Fibroblast of the aortic adventitia (primary cell): ENCODE results near the gene PAFAH1B1. TPM values are rescaled to one million over a fixed set of nuclear protein-coding genes. Genes with fewer than 3 reads are reported as not detected.
A peak's percentile ranks its signal among the peaks of the same experiment; 100 is the strongest.
"Not testable (repeated sequence)": the region's sequence is repeated elsewhere in the genome, so short reads cannot be mapped to it uniquely, and the experiment has no call there.

ENCODE experiments used
- DNase-seq: peaks from one replicate; pipeline ENCODE4 v3.0.0-alpha.2; 2010; ENCODE audit warnings: low read depth
- H3K4me3 ChIP-seq: 2 replicates; pipeline ENCODE4 v1.5.1; 2011; ENCODE audit warnings: low read depth, mild to moderate bottlenecking, control low read depth, low read length, moderate library complexity
- CTCF ChIP-seq: IDR thresholded peaks from 2 replicates; pipeline ENCODE4 v1.5.1; 2011; ENCODE audit warnings: mild to moderate bottlenecking, low read length, control low read depth, inconsistent platforms; ENCODE audit not compliant: insufficient read depth
- total RNA-seq: library from RNA; depleted of rRNA; stranded (reverse); fragments of >200 nt; gene quantifications from 2 replicates; pipeline ENCODE4 v1.2.3, GENCODE V29; 2012; ENCODE audit warnings: low replicate concordance

The PAFAH1B1 gene
- total RNA-seq, 1 donor = 131 TPM

DNA sequence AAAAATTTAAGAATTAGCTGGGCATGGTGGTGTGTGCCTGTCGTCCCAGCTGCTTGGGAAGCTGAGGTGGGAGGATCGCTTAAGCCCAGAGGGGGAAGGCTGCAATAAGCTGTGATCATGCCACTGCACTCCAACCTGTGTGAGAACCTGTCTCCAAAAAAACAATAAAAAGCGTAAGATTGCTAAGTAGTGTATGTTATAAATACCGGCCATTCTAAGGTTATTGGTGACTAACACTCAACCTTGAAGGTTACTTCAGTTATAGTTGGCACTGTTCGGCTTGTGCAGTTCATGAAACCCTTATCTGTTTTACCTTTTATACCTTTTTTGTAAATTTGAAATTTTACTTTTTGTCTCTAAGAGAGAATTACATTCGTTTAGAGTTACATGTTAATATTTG lies 44.0 kb downstream of the PAFAH1B1 start:
- TF ChIP-seq CTCF = no peak
- DNase-seq = no peak
- H3K4me3 ChIP-seq = no peak overlapping the region

GRCh38 chr17:2644971-2645370 lies 51.5 kb downstream of the PAFAH1B1 start:
- H3K4me3 ChIP-seq = no peak overlapping the region
- no peak for DNase-seq
- no peak for TF ChIP-seq CTCF

GRCh38 chr17:2647957-2648356 lies 54.5 kb downstream of the PAFAH1B1 start:
- no peak for TF ChIP-seq CTCF
- H3K4me3 ChIP-seq = no peak overlapping the region
- DNase-seq = no peak

- TF ChIP-seq CTCF = no peak
- no peak overlapping the region for H3K4me3 ChIP-seq
- DNase-seq = no peak
Observed at GRCh38 chr17:2649191-2649590, 55.7 kb downstream of the PAFAH1B1 start.

DNA sequence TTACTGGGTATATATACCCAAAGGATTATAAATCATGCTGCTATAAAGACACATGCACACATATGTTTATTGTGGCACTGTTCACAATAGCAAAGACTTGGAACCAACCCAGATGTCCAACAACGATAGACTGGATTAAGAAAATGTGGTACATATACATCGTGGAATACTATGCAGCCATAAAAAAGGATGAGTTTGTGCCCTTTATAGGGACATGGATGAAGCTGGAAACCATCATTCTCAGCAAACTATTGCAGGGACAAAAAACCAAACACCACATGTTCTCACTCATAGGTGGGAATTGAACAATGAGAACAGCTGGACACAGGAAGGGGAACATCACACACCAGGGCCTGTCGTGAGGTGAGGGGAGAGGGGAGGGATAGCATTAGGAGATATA lies 59.5 kb downstream of the PAFAH1B1 start:
- H3K4me3 ChIP-seq, DNase-seq: not testable (repeated sequence)

- TF ChIP-seq CTCF = no peak
- DNase-seq = no peak
- H3K4me3 ChIP-seq = no peak overlapping the region
Observed at GRCh38 chr17:2655546-2655945, 62.1 kb downstream of the PAFAH1B1 start.

DNA sequence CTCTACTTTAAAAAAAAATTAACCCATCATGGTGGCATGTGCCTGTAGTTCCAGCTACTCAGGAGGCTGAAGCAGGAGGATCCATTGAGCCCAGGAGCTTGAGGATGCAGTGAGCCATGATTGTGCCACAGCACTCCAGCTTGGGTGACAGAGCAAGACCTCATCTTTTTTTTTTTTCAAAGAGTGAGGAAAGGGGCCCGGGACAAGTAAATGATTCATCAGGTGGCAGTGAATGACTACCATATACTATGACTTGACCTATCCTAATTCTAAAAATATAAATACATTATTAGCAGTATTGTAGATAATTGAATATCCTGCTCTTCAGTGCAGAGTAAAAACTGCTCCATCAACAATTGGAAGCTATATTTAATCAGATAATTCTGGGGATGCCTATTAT lies 62.8 kb downstream of the PAFAH1B1 start:
- no peak overlapping the region for H3K4me3 ChIP-seq
- DNase-seq = no peak
- TF ChIP-seq CTCF = no peak

DNA sequence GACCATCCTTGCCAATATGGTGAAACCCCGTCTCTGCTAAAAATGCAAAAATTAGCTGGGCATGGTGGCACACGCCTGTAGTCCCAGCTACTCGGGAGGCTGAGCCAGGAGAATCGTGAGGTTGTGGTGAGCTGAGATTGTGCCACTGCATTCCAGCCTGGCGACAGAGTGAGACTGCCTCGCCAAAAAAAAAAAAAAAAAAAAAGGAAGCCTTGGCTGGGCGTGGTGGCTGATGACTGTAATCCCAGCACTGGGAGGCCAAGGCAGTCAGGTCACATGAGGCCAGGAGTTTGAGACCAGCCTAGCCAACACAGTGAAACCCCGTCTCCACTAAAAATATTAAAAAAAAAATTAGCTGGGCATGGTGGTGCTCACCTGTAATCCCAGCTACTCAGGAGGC lies 65.9 kb downstream of the PAFAH1B1 start:
- not testable (repeated sequence) for H3K4me3 ChIP-seq
- DNase-seq = peak; percentile 54

DNA sequence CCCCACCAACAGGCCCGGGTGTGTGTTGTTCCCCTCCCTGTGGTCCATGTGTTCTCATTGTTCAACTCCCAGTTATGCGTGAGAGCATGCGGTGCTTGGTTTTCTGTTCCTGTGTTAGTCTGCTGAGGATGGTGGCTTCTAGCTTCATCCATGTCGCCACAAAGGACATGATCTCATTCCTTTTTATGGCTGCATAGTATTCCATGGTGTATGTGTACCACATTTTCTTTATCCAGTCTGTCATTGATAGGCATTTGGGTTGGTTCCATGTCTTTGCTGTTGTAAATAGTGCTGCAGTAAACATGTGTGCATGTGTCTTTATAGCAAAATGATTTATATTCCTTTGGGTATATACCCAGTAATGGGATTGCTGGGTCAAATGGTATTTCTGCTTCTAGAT lies 67.0 kb downstream of the PAFAH1B1 start:
- DNase-seq, H3K4me3 ChIP-seq: not testable (repeated sequence)
